ENCODE data around the gene GUCA1A.

- TF ChIP-seq CTCF (IDR thresholded peaks at IDR 0.05 in 4 of 5, conservative IDR thresholded peaks at IDR 0.05 in 1 of 5) = no peak
- TF ChIP-seq POLR2A (IDR thresholded peaks at IDR 0.05) = no peak
Observed at GRCh38 chr6:42225419-42225818, 52.3 kb downstream of the GUCA1A start.

Measured in gastrocnemius medialis (tissue), 4 donors.